Measurements from ENCODE around the gene MLST8. TPM values are rescaled to one million over a fixed set of nuclear protein-coding genes. Genes with fewer than 3 reads are reported as not detected.

MLST8 gene
- polyA plus RNA-seq, 3 donors, result 29.9 to 54.3 (median 30.5) TPM

- Histone ChIP-seq H3K36me3 (replicated peaks in 1 of 2; ENCODE audit: control insufficient read depth in 1 of 2, insufficient read depth in 2 of 2, low read length in 2 of 2) (no peaks in the 10 kb centered on the region), H4K20me1 (ENCODE audit: insufficient read depth, low read length) (no peaks in the 10 kb centered on the region), H3K9ac (ENCODE audit: insufficient read depth, low read length, poor library complexity, severe bottlenecking) (no peak overlapping the region), H3K4me1 (ENCODE audit: control insufficient read depth in 1 of 2, insufficient read depth in 2 of 2, low read length in 2 of 2) (peaks cover 3 to 7% of the 10 kb centered on the region in 2 donors), H3K27ac (ENCODE audit: low read depth in 1 of 2, low read length in 2 of 2) (no peak overlapping the region), H2AFZ (ENCODE audit: insufficient read depth, low read depth, low read length, poor library complexity, severe bottlenecking) (no peak overlapping the region), H3K4me3 (replicated peaks in 1 of 3; ENCODE audit: low read depth in 2 of 3, low read length in 3 of 3) (no peak overlapping the region), H3K9me3 (replicated peaks in 1 of 2; ENCODE audit: control insufficient read depth in 1 of 2, insufficient read depth in 1 of 2, low read length in 2 of 2) (no peaks in the 10 kb centered on the region), H3K4me2 (replicated peaks; ENCODE audit: extremely low read depth, low read length, poor library complexity, severe bottlenecking) (no peak overlapping the region), H3K27me3 (ENCODE audit: control insufficient read depth in 2 of 2, insufficient read depth in 2 of 2, low read length in 2 of 2) (peaks cover 17 to 26% of the 10 kb centered on the region in 2 donors), H3K79me2 (ENCODE audit: insufficient read depth, low read length) (no peaks in the 10 kb centered on the region)
- H3K27ac Mint-ChIP-seq, result peak overlapping the region in 1 of 7 donors; percentile 32
- H3K4me3 Mint-ChIP-seq, result no peak overlapping the region
- H3K27me3 Mint-ChIP-seq (ENCODE audit: low read depth in 3 of 3), result peaks cover 29 to 37% (median 35%) of the 10 kb centered on the region in 3 donors
- 97% methylated on average over 11 of the region's 11 CpGs for WGBS (ENCODE audit: insufficient coverage)
- H3K4me1 Mint-ChIP-seq, result peaks cover 4% of the 10 kb centered on the region
- intact Hi-C loops (cut with micrococcal nuclease), result no loop called here
- no peak for TF ChIP-seq CTCF (IDR thresholded peaks at IDR 0.05)
- no peak for DNase-seq
- peaks cover 0 to 10% (median 0%) of the 10 kb centered on the region in 7 donors for H3K9me3 Mint-ChIP-seq
- H3K36me3 Mint-ChIP-seq, result no peaks in the 10 kb centered on the region
Measured at GRCh38 chr16:2191446-2191706, 13.9 kb upstream of the MLST8 start.

- Histone ChIP-seq H3K4me1 (ENCODE audit: control insufficient read depth in 1 of 2, insufficient read depth in 2 of 2, low read length in 2 of 2) (peaks cover 3 to 7% of the 10 kb centered on the region in 2 donors), H3K36me3 (replicated peaks in 1 of 2; ENCODE audit: control insufficient read depth in 1 of 2, insufficient read depth in 2 of 2, low read length in 2 of 2) (no peaks in the 10 kb centered on the region), H3K27ac (ENCODE audit: low read depth in 1 of 2, low read length in 2 of 2) (no peak overlapping the region), H4K20me1 (ENCODE audit: insufficient read depth, low read length) (no peaks in the 10 kb centered on the region), H3K9me3 (replicated peaks in 1 of 2; ENCODE audit: control insufficient read depth in 1 of 2, insufficient read depth in 1 of 2, low read length in 2 of 2) (peaks cover 0 to 7% of the 10 kb centered on the region in 2 donors), H3K4me3 (replicated peaks in 1 of 3; ENCODE audit: low read depth in 2 of 3, low read length in 3 of 3) (no peak overlapping the region), H3K79me2 (ENCODE audit: insufficient read depth, low read length) (no peaks in the 10 kb centered on the region), H3K9ac (ENCODE audit: insufficient read depth, low read length, poor library complexity, severe bottlenecking) (no peak overlapping the region), H3K27me3 (ENCODE audit: control insufficient read depth in 2 of 2, insufficient read depth in 2 of 2, low read length in 2 of 2) (peaks cover 35 to 51% of the 10 kb centered on the region in 2 donors), H3K4me2 (replicated peaks; ENCODE audit: extremely low read depth, low read length, poor library complexity, severe bottlenecking) (no peak overlapping the region), H2AFZ (ENCODE audit: insufficient read depth, low read depth, low read length, poor library complexity, severe bottlenecking) (no peak overlapping the region)
- TF ChIP-seq CTCF (IDR thresholded peaks at IDR 0.05), result no peak
- DNase-seq, result no peak
- H3K4me1 Mint-ChIP-seq, result peaks cover 4% of the 10 kb centered on the region
- intact Hi-C loops (cut with micrococcal nuclease), result no loop called here
- H3K27me3 Mint-ChIP-seq (ENCODE audit: low read depth in 3 of 3), result peaks cover 49 to 63% (median 58%) of the 10 kb centered on the region in 3 donors
- peaks cover 0 to 13% (median 4%) of the 10 kb centered on the region in 7 donors for H3K9me3 Mint-ChIP-seq
- H3K27ac Mint-ChIP-seq, result no peak overlapping the region
- WGBS (ENCODE audit: insufficient coverage), result 74% methylated on average over 5 of the region's 16 CpGs
- peak overlapping the region in 1 of 2 donors; percentile 74 for H3K4me3 Mint-ChIP-seq
- no peaks in the 10 kb centered on the region for H3K36me3 Mint-ChIP-seq
Measured at GRCh38 chr16:2194166-2194834, 11.0 kb upstream of the MLST8 start.

All from CD14-positive monocyte (primary cell).